ENCODE measurements around the gene LGALS4.
A peak's percentile ranks its signal among the peaks of the same experiment; 100 is the strongest.
"Not testable (repeated sequence)": the region's sequence is repeated elsewhere in the genome, so short reads cannot be mapped to it uniquely, and the experiment has no call there.

Gene LGALS4

GRCh38 chr19:38773469-38774177 lies 39.1 kb downstream of the LGALS4 start, which contains the start of gene LGALS7:
TSS of gene LGALS7 (minus strand) at chr19:38773517. CDS start at chr19:38773492, 25 bp downstream.
- DNase-seq (ENCODE audit: low read depth in 2 of 3, low spot score in 1 of 3), result no peak

- DNase-seq (ENCODE audit: low read depth in 2 of 3, low spot score in 1 of 3), result not testable (repeated sequence)
Measured at GRCh38 chr19:38771569-38771968, 41.2 kb downstream of the LGALS4 start.

GRCh38 chr19:38770949-38771275 lies 41.8 kb downstream of the LGALS4 start:
- DNase-seq (ENCODE audit: low read depth in 2 of 3, low spot score in 1 of 3), result not testable (repeated sequence)

- not testable (repeated sequence) for DNase-seq (ENCODE audit: low read depth in 2 of 3, low spot score in 1 of 3)
Measured at GRCh38 chr19:38770228-38770948, 42.4 kb downstream of the LGALS4 start.

- peak; percentile 79 to 95 (median 79) for DNase-seq (ENCODE audit: low read depth in 2 of 3, low spot score in 1 of 3)
Measured at GRCh38 chr19:38769635-38770211, 43.0 kb downstream of the LGALS4 start.

GRCh38 chr19:38766276-38767047 lies 46.3 kb downstream of the LGALS4 start:
- DNase-seq (ENCODE audit: low read depth in 2 of 3, low spot score in 1 of 3), result no peak

GRCh38 chr19:38765214-38765613 lies 47.5 kb downstream of the LGALS4 start:
- no peak for DNase-seq (ENCODE audit: low read depth in 2 of 3, low spot score in 1 of 3)

- no peak for DNase-seq (ENCODE audit: low read depth in 2 of 3, low spot score in 1 of 3)
Measured at GRCh38 chr19:38763795-38764220, 48.9 kb downstream of the LGALS4 start.

GRCh38 chr19:38761884-38762389 lies 50.8 kb downstream of the LGALS4 start:
- not testable (repeated sequence) for DNase-seq (ENCODE audit: low read depth in 2 of 3, low spot score in 1 of 3)

GRCh38 chr19:38760805-38761517 lies 51.8 kb downstream of the LGALS4 start:
- not testable (repeated sequence) for DNase-seq (ENCODE audit: low read depth in 2 of 3, low spot score in 1 of 3)

- no peak for DNase-seq (ENCODE audit: low read depth in 2 of 3, low spot score in 1 of 3)
Measured at GRCh38 chr19:38759590-38760003, 53.1 kb downstream of the LGALS4 start.

GRCh38 chr19:38754196-38754595 lies 58.5 kb downstream of the LGALS4 start:
- not testable (repeated sequence) for DNase-seq (ENCODE audit: low read depth in 2 of 3, low spot score in 1 of 3)

- not testable (repeated sequence) for DNase-seq (ENCODE audit: low read depth in 2 of 3, low spot score in 1 of 3)
Measured at GRCh38 chr19:38753783-38754182, 59.0 kb downstream of the LGALS4 start.
